Kidney (tissue), 14 donors: ENCODE data around the gene DYNC1LI2. TPM values are rescaled to one million over a fixed set of nuclear protein-coding genes. Genes with fewer than 3 reads are reported as not detected.

Experiments used
- DNase-seq, 5 donors: peaks; one replicate each; pipeline ENCODE4 v3.0.0-alpha.2; 2013 to 2020
- FAIRE-seq: peaks from 2 replicates; lab custom pipeline; 2012; peaks lifted over from hg19 to GRCh38; lab: Jason Lieb, UNC
- H3K27ac ChIP-seq, 2 donors: one replicate each; pipeline ENCODE4 v1.7.0; 2013; ENCODE audit warnings: low read depth in 2 of 2, low read length in 2 of 2, inconsistent platforms in 1 of 2
- H3K27me3 ChIP-seq: one replicate; pipeline ENCODE4 v1.7.1; 2013; ENCODE audit warnings: low read length, inconsistent platforms; ENCODE audit not compliant: control insufficient read depth, insufficient read depth
- H3K36me3 ChIP-seq, 3 donors: one replicate each; pipeline versions ENCODE4 v1.7.0 to v1.7.1; 2013; ENCODE audit warnings: low read length in 3 of 3, control low read depth in 1 of 3, inconsistent platforms in 1 of 3; ENCODE audit not compliant: insufficient read depth in 3 of 3, control insufficient read depth in 2 of 3
- H3K4me1 ChIP-seq, 3 donors: one replicate each; pipeline versions ENCODE4 v1.7.0 to v1.7.1; 2013; ENCODE audit warnings: low read length in 3 of 3, inconsistent platforms in 1 of 3, low read depth in 1 of 3; ENCODE audit not compliant: control insufficient read depth in 2 of 3, insufficient read depth in 2 of 3
- H3K4me3 ChIP-seq, 3 donors: one replicate each; pipeline versions ENCODE4 v1.7.0 to v1.8.1; 2013; ENCODE audit warnings: low read length in 3 of 3, control low read depth in 1 of 3, inconsistent platforms in 1 of 3
- H3K9ac ChIP-seq, 3 donors: one replicate each; pipeline versions ENCODE4 v1.7.0 to v1.7.1; 2013; ENCODE audit warnings: low read length in 3 of 3, control low read depth in 1 of 3, inconsistent platforms in 1 of 3
- H3K9me3 ChIP-seq, 3 donors: one replicate each; pipeline versions ENCODE4 v1.7.0 to v1.7.1; 2013; ENCODE audit warnings: low read length in 3 of 3, control low read depth in 1 of 3, inconsistent platforms in 1 of 3; ENCODE audit not compliant: control insufficient read depth in 2 of 3, insufficient read depth in 1 of 3
- CTCF ChIP-seq: IDR thresholded peaks from 3 replicates; pipeline ENCODE4 v1.5.1; 2012; ENCODE audit warnings: mild to moderate bottlenecking, moderate library complexity, borderline replicate concordance; ENCODE audit not compliant: insufficient read depth; ENCODE audit errors: extremely low read depth
- intact Hi-C: fragments of 100-400 bp; cut with DNase I; formaldehyde crosslinking; loops from one replicate; pipeline ENCODE4 v1.11.1; 2022
- polyA plus RNA-seq: library from polyadenylated mRNA; stranded (reverse); fragments of 350-450 nt; fragmentation: Illumina TruSeq; extraction: RNeasy Lipid Tissue Mini Kit (QIAGEN cat#74804); gene quantifications from one replicate; pipeline ENCODE4 v1.2.3, GENCODE V29; 2014; ENCODE audit warnings: low read depth, low replicate concordance; ENCODE audit not compliant: insufficient read depth
- total RNA-seq: library from RNA; stranded (reverse); fragmentation: NEBNext Ultra II Directional; extraction: Animal tissue kit (Norgen Biotek cat#: 25700); gene quantifications from one replicate; pipeline ENCODE4 v1.2.1, GENCODE V29; 2021
- donor health status: control.
- donor health status: control.
- donor health status: control.
- donor health status: control.
- donor health status: control.
- donor health status: DM: yes; HTN: yes; CAD: no.
- donor health status: Normal renal cell carcinoma (clear cell type).

The DYNC1LI2 gene
- total and polyA plus RNA-seq, 2 donors from 2014 or later, result 32.0 to 119 TPM

GRCh38 chr16:66751992-66752322 is 548 bp upstream of the DYNC1LI2 start:
- DNase-seq, result no peak
- peak overlapping the region in 1 of 3 donors; percentile 37 for H3K9ac ChIP-seq
- no peaks in the 10 kb centered on the region for H3K9me3 ChIP-seq
- peaks cover 3 to 20% (median 18%) of the 10 kb centered on the region in 3 donors for H3K4me1 ChIP-seq
- FAIRE-seq, result no peak
- TF ChIP-seq CTCF, result no peak
- H3K27ac ChIP-seq, result peak overlapping the region; percentile 72 to 84
- H3K4me3 ChIP-seq, result peak overlapping the region; percentile 41 to 66 (median 59)
- H3K36me3 ChIP-seq, result peaks cover 2 to 15% (median 3%) of the 10 kb centered on the region in 3 donors
- intact Hi-C loops, result no loop called here
- no peaks in the 10 kb centered on the region for H3K27me3 ChIP-seq

GRCh38 chr16:66751053-66751302 is 431 bp downstream of the DYNC1LI2 start:
- intact Hi-C loops, result no loop called here
- Histone ChIP-seq H3K27me3 (no peaks in the 10 kb centered on the region), H3K27ac (peak overlapping the region; percentile 72 to 84), H3K36me3 (peaks cover 2 to 20% (median 7%) of the 10 kb centered on the region in 3 donors), H3K4me3 (peak overlapping the region; percentile 81 to 88 (median 87)), H3K9me3 (no peaks in the 10 kb centered on the region), H3K4me1 (peaks cover 3 to 20% (median 18%) of the 10 kb centered on the region in 3 donors), H3K9ac (peak overlapping the region; percentile 63 to 95 (median 91))
- TF ChIP-seq CTCF, result no peak
- DNase-seq, result peak in 4 of 5 donors; percentile 38 to 79 (median 63)
- no peak for FAIRE-seq

GRCh38 chr16:66750279-66751052 is 943 bp downstream of the DYNC1LI2 start:
- peaks cover 3 to 20% (median 18%) of the 10 kb centered on the region in 3 donors for H3K4me1 ChIP-seq
- no peak for FAIRE-seq
- intact Hi-C loops, result no loop called here

More at GRCh38 chr16:66750279-66751052, 943 bp downstream of the DYNC1LI2 start:
- peaks cover 2 to 20% (median 7%) of the 10 kb centered on the region in 3 donors for H3K36me3 ChIP-seq
- H3K4me3 ChIP-seq, result peak overlapping the region; percentile 81 to 88 (median 87)
- no peaks in the 10 kb centered on the region for H3K27me3 ChIP-seq
- H3K27ac ChIP-seq, result peak overlapping the region in 1 of 2 donors; percentile 84
- H3K9ac ChIP-seq, result peak overlapping the region; percentile 63 to 95 (median 91)
- TF ChIP-seq CTCF, result no peak
- no peaks in the 10 kb centered on the region for H3K9me3 ChIP-seq
- no peak for DNase-seq
